Gastroesophageal sphincter (tissue), 2 donors: ENCODE results near the gene TBCD.

Source experiments
- EP300 ChIP-seq: sonication (generic); formaldehyde crosslinking; IDR thresholded peaks from one replicate; pipeline ENCODE4 v1.6.1; 2017; ENCODE audit warnings: antibody characterized with exemption, mild to moderate bottlenecking
- POLR2AphosphoS5 ChIP-seq: sonication (generic); formaldehyde crosslinking; IDR thresholded peaks from one replicate; pipeline ENCODE4 v1.6.1; 2017; ENCODE audit warnings: antibody characterized with exemption

DNA sequence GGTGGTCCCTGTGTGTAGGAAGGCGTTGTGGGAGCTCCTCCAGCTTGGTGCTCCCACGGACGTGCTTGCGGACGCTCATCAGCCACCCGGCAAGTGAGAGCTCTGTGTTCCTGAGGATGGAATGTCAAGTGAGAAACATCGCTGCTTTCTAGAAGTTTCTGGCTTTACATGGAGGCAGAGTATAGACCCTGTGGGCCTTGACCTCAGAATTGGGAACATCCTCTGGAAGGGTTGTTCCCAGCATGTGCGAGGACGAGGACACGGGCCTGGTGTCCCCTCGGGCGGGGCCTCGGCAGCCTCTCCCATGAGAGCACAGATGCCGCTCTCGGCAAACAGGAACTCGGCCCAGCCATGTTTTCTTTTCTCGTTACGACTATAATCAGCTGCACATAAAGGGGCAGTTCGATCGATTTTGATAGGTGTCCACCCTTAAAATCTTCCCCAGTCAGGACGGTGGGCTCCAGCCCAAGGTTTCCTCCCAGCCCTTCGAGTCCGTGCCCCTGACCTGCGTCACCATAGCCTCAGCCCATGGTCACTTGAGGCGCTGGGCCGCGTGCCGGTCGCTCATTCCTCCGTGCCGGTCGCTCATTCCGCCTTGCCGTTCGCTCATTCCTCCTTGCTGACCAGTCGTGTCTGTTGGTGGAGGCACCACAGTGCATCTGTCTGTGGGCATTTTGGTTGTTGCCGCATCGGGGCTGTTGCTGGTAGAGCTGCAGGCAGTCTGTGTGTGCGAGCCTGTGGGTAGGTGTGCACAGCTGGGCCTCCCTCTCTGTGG, 179.2 kb downstream of the TBCD start:
- TF ChIP-seq POLR2AphosphoS5 (no peak), EP300 (no peak)
